ENCODE data around the gene ZNF460. TPM values are rescaled to one million over a fixed set of nuclear protein-coding genes. Genes with fewer than 3 reads are reported as not detected.

The ZNF460 gene
- polyA plus RNA-seq, 3 donors: 2.8 to 4.5 (median 3.5) TPM

- WGBS (ENCODE audit: insufficient coverage): no CpG with 5 or more reads among the region's 5 CpGs
- no peak overlapping the region for H3K4me3 Mint-ChIP-seq
- H3K79me2 ChIP-seq (ENCODE audit: insufficient read depth, low read length): peaks cover 63% of the 10 kb centered on the region
- H3K9me3 ChIP-seq (replicated peaks in 1 of 2; ENCODE audit: control insufficient read depth in 1 of 2, insufficient read depth in 1 of 2, low read length in 2 of 2): no peaks in the 10 kb centered on the region
- peak overlapping the region in 2 of 7 donors; percentile 50 to 85 for H3K27ac Mint-ChIP-seq
- peaks cover 0 to 3% (median 0%) of the 10 kb centered on the region in 3 donors for H3K27me3 Mint-ChIP-seq (ENCODE audit: low read depth in 3 of 3)
- peaks cover 33 to 34% of the 10 kb centered on the region in 2 donors for H3K36me3 ChIP-seq (replicated peaks in 1 of 2; ENCODE audit: control insufficient read depth in 1 of 2, insufficient read depth in 2 of 2, low read length in 2 of 2)
- H3K9ac ChIP-seq (ENCODE audit: insufficient read depth, low read length, poor library complexity, severe bottlenecking): no peak overlapping the region
- no peak for DNase-seq
- H2AFZ ChIP-seq (ENCODE audit: insufficient read depth, low read depth, low read length, poor library complexity, severe bottlenecking): no peak overlapping the region
- H3K36me3 Mint-ChIP-seq: peaks cover 35 to 44% of the 10 kb centered on the region in 2 donors
- H3K27me3 ChIP-seq (ENCODE audit: control insufficient read depth in 2 of 2, insufficient read depth in 2 of 2, low read length in 2 of 2): no peaks in the 10 kb centered on the region
- no peak for TF ChIP-seq CTCF (IDR thresholded peaks at IDR 0.05)
- H3K4me3 ChIP-seq (replicated peaks in 1 of 3; ENCODE audit: low read depth in 2 of 3, low read length in 3 of 3): no peak overlapping the region
- H4K20me1 ChIP-seq (ENCODE audit: insufficient read depth, low read length): peaks cover 8% of the 10 kb centered on the region
- peaks cover 18 to 26% of the 10 kb centered on the region in 2 donors for H3K4me1 ChIP-seq (ENCODE audit: control insufficient read depth in 1 of 2, insufficient read depth in 2 of 2, low read length in 2 of 2)
- H3K27ac ChIP-seq (ENCODE audit: low read depth in 1 of 2, low read length in 2 of 2): no peak overlapping the region
- H3K4me1 Mint-ChIP-seq: peaks cover 18% of the 10 kb centered on the region
- no peak overlapping the region for H3K4me2 ChIP-seq (replicated peaks; ENCODE audit: extremely low read depth, low read length, poor library complexity, severe bottlenecking)
- H3K9me3 Mint-ChIP-seq: peaks cover 0 to 4% (median 2%) of the 10 kb centered on the region in 7 donors
- intact Hi-C loops (cut with micrococcal nuclease): loop anchor here in 1 of 2 donors (5.0 kb wide), 1 partner anchor 35 kb away; no protein-coding TSS in a partner anchor
Measured at GRCh38 chr19:57282011-57282643, 1.8 kb downstream of the ZNF460 start.

- intact Hi-C loops (cut with micrococcal nuclease): no loop called here
- H3K9me3 ChIP-seq (replicated peaks in 1 of 2; ENCODE audit: control insufficient read depth in 1 of 2, insufficient read depth in 1 of 2, low read length in 2 of 2): peaks cover 31 to 32% of the 10 kb centered on the region in 2 donors
- no peak overlapping the region for H3K4me3 ChIP-seq (replicated peaks in 1 of 3; ENCODE audit: low read depth in 2 of 3, low read length in 3 of 3)
- no peak overlapping the region for H3K4me3 Mint-ChIP-seq
- H3K4me2 ChIP-seq (replicated peaks; ENCODE audit: extremely low read depth, low read length, poor library complexity, severe bottlenecking): no peak overlapping the region
- H3K4me1 ChIP-seq (ENCODE audit: control insufficient read depth in 1 of 2, insufficient read depth in 2 of 2, low read length in 2 of 2): no peaks in the 10 kb centered on the region
- no peak for DNase-seq
- no peak overlapping the region for H2AFZ ChIP-seq (ENCODE audit: insufficient read depth, low read depth, low read length, poor library complexity, severe bottlenecking)
- H3K9me3 Mint-ChIP-seq: peaks cover 18 to 48% (median 38%) of the 10 kb centered on the region in 7 donors
- peaks cover 90 to 96% of the 10 kb centered on the region in 2 donors for H3K36me3 ChIP-seq (replicated peaks in 1 of 2; ENCODE audit: control insufficient read depth in 1 of 2, insufficient read depth in 2 of 2, low read length in 2 of 2)
- H3K9ac ChIP-seq (ENCODE audit: insufficient read depth, low read length, poor library complexity, severe bottlenecking): no peak overlapping the region
- WGBS (ENCODE audit: insufficient coverage): 100% methylated on average over 2 of the region's 4 CpGs
- peaks cover 0 to 2% (median 0%) of the 10 kb centered on the region in 3 donors for H3K27me3 Mint-ChIP-seq (ENCODE audit: low read depth in 3 of 3)
- no peaks in the 10 kb centered on the region for H3K27me3 ChIP-seq (ENCODE audit: control insufficient read depth in 2 of 2, insufficient read depth in 2 of 2, low read length in 2 of 2)
- H3K79me2 ChIP-seq (ENCODE audit: insufficient read depth, low read length): peaks cover 68% of the 10 kb centered on the region
- no peak overlapping the region for H3K27ac Mint-ChIP-seq
- no peaks in the 10 kb centered on the region for H3K4me1 Mint-ChIP-seq
- H4K20me1 ChIP-seq (ENCODE audit: insufficient read depth, low read length): peaks cover 8% of the 10 kb centered on the region
- peaks cover 82 to 98% of the 10 kb centered on the region in 2 donors for H3K36me3 Mint-ChIP-seq
- no peak overlapping the region for H3K27ac ChIP-seq (ENCODE audit: low read depth in 1 of 2, low read length in 2 of 2)
- TF ChIP-seq CTCF (IDR thresholded peaks at IDR 0.05): no peak
Measured at GRCh38 chr19:57288373-57288772, 8.1 kb downstream of the ZNF460 start.
